HepG2 (cell line): ENCODE data around the gene FBLIM1. TPM values are rescaled to one million over a fixed set of nuclear protein-coding genes. Genes with fewer than 3 reads are reported as not detected.
A peak's percentile ranks its signal among the peaks of the same experiment; 100 is the strongest.

ENCODE experiments used
- ATF7 ChIP-seq, 2 experiments: fragments of 450-650 bp in 1 of 2; sonication (generic) in 1 of 2; formaldehyde crosslinking in 1 of 2; IDR thresholded peaks; 2 replicates each; pipeline versions ENCODE4 v1.4.0 to v1.6.1; 2016 to 2020; ENCODE audit warnings: antibody characterized with exemption in 1 of 2, mild to moderate bottlenecking in 1 of 2, missing genetic modification reagents in 1 of 2
- ATF7-NPFF ChIP-seq: sonication (generic); formaldehyde crosslinking; IDR thresholded peaks from 2 replicates; pipeline ENCODE4 v1.8.1; 2023; ENCODE audit warnings: mild to moderate bottlenecking, low read depth, missing genetic modification reagents, moderate library complexity
- CREB3 ChIP-seq: sonication (generic); formaldehyde crosslinking; IDR thresholded peaks from 2 replicates; pipeline ENCODE4 v1.5.0; 2020; ENCODE audit warnings: missing genetic modification reagents
- GMEB1 ChIP-seq: sonication (generic); formaldehyde crosslinking; IDR thresholded peaks from 2 replicates; pipeline ENCODE4 v1.5.1; 2020; ENCODE audit warnings: missing genetic modification reagents, mild to moderate bottlenecking, borderline replicate concordance
- HCFC1 ChIP-seq: fragments of 150-350 bp; IDR thresholded peaks from 2 replicates; pipeline ENCODE4 v1.6.1; 2014; ENCODE audit warnings: low read depth, low read length
- JUND ChIP-seq: sonication (generic); formaldehyde crosslinking; IDR thresholded peaks from 2 replicates; pipeline ENCODE4 v1.8.0; 2022; ENCODE audit warnings: mild to moderate bottlenecking, missing genetic modification reagents
- MEF2D ChIP-seq: sonication (generic); formaldehyde crosslinking; IDR thresholded peaks from 2 replicates; pipeline ENCODE4 v1.5.1; 2020; ENCODE audit warnings: mild to moderate bottlenecking, missing genetic modification reagents
- MLLT10 ChIP-seq: sonication (generic); formaldehyde crosslinking; IDR thresholded peaks from 2 replicates; pipeline ENCODE4 v1.4.0; 2020; ENCODE audit warnings: missing genetic modification reagents
- MXI1 ChIP-seq: IDR thresholded peaks from 3 replicates; pipeline ENCODE4 v1.6.1; 2012; ENCODE audit warnings: low read depth, low read length, inconsistent platforms, borderline replicate concordance
- RBM22 ChIP-seq: fragments of 200-400 bp; formaldehyde crosslinking; optimal IDR thresholded peaks from 2 replicates; pipeline ENCODE3; 2017; ENCODE audit warnings: mild to moderate bottlenecking, low read length, moderate library complexity
- SP5 ChIP-seq: IDR thresholded peaks from 2 replicates; pipeline ENCODE4 v1.6.1; 2016; ENCODE audit warnings: low read depth, borderline replicate concordance
- SRF ChIP-seq: IDR thresholded peaks from 2 replicates; pipeline ENCODE4 v1.6.1; 2011; ENCODE audit warnings: mild to moderate bottlenecking, low read depth, low read length, moderate library complexity
- ZNF180 ChIP-seq: sonication (generic); formaldehyde crosslinking; IDR thresholded peaks from 2 replicates; pipeline ENCODE4 v1.4.0; 2020; ENCODE audit warnings: low read depth, missing genetic modification reagents, borderline replicate concordance
- ZNF772 ChIP-seq: sonication (generic); formaldehyde crosslinking; IDR thresholded peaks from 2 replicates; pipeline ENCODE4 v1.5.0; 2020; ENCODE audit warnings: mild to moderate bottlenecking, missing genetic modification reagents
- polyA plus RNA-seq, 8 experiments: library from polyadenylated mRNA; depleted of rRNA in 3 of 8; stranded (reverse) in 7 of 8; unstranded in 1 of 8; fragments of >200 nt; fragmentation: Illumina TruSeq in 4 of 8; extraction: Trizol in 4 of 8; gene quantifications; 2 replicates each; pipeline versions ENCODE4 v1.2.1 to v1.2.3, GENCODE V29; 2011 to 2016; ENCODE audit warnings: low read depth in 4 of 8, missing spikeins in 1 of 8, mixed read lengths in 1 of 8; ENCODE audit not compliant: insufficient read depth in 1 of 8
- total RNA-seq, 5 experiments: library from RNA; depleted of rRNA; stranded (reverse); fragments of >200 nt; fragmentation: Illumina TruSeq; extraction: Trizol; gene quantifications; 2 replicates each; pipeline ENCODE4 v1.2.3, GENCODE V29; 2016; ENCODE audit warnings: low read depth in 1 of 5
- TF ChIP-seq, protein P1 (sequence below): sonication (generic); formaldehyde crosslinking; IDR thresholded peaks from 2 replicates; pipeline ENCODE4 v1.4.0; 2020; ENCODE audit warnings: missing genetic modification reagents
- TF ChIP-seq, protein P2 (sequence below): sonication (generic); formaldehyde crosslinking; conservative IDR thresholded peaks from 2 replicates; pipeline ENCODE4 v1.5.0; 2020; ENCODE audit warnings: missing genetic modification reagents
- TF ChIP-seq, protein P3 (sequence below): IDR thresholded peaks from 2 replicates; pipeline ENCODE4 v1.6.1; 2016
- TF ChIP-seq, protein P4 (sequence below): sonication (generic); formaldehyde crosslinking; IDR thresholded peaks from 2 replicates; pipeline ENCODE4 v1.5.0; 2020; ENCODE audit warnings: missing genetic modification reagents

FBLIM1 gene
- total and polyA plus RNA-seq, 2 of the 13 experiments (the other 11 are each of a cell fraction or from before 2014, with no cell fraction given): 10.6 to 23.0 TPM

DNA sequence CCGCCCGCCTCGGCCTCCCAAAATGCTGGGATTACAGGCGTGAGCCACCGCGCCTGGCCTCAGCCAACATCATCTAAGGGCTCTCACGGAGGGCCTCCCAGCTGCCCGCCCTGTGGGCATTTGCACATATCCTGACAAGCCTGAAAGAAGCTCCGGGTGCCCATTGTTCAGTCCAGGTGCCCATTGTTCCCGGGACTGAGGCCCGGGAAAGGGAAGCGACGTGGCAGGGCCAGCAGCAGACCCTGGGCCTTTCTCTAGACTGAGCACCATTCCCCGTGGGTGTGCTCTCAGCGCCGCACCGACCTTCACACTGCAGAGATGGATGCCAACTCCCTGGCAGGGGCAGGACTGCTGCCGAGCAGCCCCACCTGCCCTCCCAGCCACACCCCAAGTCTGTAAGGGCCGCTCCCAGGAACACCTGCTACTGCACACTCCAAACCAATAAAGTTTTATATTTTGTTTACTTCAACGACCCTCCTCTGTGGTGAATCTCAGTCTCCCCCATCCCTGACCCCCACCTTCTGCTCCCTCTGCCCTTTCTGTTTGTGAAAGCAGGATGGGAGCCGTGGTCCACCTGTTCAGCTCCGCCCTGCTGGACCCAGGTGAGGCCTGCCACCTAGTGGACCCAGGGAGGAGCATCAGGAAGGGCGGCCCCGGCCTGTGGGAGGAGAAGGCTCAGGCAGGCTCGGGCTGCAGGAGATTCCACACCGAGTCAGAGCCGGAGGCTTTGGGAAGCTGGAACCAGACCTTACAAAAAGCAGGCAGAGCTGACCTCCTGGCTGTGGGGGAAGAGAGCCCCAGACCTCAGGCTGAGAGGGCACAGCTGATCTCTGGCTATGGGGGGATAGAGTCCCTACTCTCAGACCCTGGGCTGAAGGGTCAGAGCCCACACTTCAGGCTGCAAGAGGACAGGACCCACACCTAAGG lies 17.4 kb upstream of the FBLIM1 start (continued):
- TF ChIP-seq, protein P1, sequence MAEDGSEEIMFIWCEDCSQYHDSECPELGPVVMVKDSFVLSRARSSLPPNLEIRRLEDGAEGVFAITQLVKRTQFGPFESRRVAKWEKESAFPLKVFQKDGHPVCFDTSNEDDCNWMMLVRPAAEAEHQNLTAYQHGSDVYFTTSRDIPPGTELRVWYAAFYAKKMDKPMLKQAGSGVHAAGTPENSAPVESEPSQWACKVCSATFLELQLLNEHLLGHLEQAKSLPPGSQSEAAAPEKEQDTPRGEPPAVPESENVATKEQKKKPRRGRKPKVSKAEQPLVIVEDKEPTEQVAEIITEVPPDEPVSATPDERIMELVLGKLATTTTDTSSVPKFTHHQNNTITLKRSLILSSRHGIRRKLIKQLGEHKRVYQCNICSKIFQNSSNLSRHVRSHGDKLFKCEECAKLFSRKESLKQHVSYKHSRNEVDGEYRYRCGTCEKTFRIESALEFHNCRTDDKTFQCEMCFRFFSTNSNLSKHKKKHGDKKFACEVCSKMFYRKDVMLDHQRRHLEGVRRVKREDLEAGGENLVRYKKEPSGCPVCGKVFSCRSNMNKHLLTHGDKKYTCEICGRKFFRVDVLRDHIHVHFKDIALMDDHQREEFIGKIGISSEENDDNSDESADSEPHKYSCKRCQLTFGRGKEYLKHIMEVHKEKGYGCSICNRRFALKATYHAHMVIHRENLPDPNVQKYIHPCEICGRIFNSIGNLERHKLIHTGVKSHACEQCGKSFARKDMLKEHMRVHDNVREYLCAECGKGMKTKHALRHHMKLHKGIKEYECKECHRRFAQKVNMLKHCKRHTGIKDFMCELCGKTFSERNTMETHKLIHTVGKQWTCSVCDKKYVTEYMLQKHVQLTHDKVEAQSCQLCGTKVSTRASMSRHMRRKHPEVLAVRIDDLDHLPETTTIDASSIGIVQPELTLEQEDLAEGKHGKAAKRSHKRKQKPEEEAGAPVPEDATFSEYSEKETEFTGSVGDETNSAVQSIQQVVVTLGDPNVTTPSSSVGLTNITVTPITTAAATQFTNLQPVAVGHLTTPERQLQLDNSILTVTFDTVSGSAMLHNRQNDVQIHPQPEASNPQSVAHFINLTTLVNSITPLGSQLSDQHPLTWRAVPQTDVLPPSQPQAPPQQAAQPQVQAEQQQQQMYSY (CRISPR knock-in tag): no peak
- TF ChIP-seq, protein P2, sequence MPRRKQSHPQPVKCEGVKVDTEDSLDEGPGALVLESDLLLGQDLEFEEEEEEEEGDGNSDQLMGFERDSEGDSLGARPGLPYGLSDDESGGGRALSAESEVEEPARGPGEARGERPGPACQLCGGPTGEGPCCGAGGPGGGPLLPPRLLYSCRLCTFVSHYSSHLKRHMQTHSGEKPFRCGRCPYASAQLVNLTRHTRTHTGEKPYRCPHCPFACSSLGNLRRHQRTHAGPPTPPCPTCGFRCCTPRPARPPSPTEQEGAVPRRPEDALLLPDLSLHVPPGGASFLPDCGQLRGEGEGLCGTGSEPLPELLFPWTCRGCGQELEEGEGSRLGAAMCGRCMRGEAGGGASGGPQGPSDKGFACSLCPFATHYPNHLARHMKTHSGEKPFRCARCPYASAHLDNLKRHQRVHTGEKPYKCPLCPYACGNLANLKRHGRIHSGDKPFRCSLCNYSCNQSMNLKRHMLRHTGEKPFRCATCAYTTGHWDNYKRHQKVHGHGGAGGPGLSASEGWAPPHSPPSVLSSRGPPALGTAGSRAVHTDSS (CRISPR knock-in tag): no peak
- TF ChIP-seq MLLT10 (CRISPR knock-in tag) (no peak), SRF (no peak), ATF7 (IDR thresholded peaks at IDR 0.05) (no peak), ATF7 (CRISPR knock-in tag; IDR thresholded peaks at IDR 0.05) (no peak), HCFC1 (no peak), MEF2D (CRISPR knock-in tag) (0 out of 2 replicates have a peak, but pooled peaks have one; percentile 28), CREB3 (CRISPR knock-in tag) (no peak), SP5 (peak; percentile 85), RBM22 (no peak), JUND (CRISPR knock-in tag) (no peak), ATF7-NPFF (peak; percentile 30; the same call in 1 of the 2 replicates), ZNF772 (CRISPR knock-in tag) (peak; percentile 50; the same call in 1 of the 2 replicates), GMEB1 (no peak), MXI1 (no peak), ZNF180 (no peak)
- TF ChIP-seq, protein P3, sequence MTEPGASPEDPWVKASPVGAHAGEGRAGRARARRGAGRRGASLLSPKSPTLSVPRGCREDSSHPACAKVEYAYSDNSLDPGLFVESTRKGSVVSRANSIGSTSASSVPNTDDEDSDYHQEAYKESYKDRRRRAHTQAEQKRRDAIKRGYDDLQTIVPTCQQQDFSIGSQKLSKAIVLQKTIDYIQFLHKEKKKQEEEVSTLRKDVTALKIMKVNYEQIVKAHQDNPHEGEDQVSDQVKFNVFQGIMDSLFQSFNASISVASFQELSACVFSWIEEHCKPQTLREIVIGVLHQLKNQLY: 0 out of 2 replicates have a peak, but pooled peaks have one; percentile 30
- TF ChIP-seq, protein P4, sequence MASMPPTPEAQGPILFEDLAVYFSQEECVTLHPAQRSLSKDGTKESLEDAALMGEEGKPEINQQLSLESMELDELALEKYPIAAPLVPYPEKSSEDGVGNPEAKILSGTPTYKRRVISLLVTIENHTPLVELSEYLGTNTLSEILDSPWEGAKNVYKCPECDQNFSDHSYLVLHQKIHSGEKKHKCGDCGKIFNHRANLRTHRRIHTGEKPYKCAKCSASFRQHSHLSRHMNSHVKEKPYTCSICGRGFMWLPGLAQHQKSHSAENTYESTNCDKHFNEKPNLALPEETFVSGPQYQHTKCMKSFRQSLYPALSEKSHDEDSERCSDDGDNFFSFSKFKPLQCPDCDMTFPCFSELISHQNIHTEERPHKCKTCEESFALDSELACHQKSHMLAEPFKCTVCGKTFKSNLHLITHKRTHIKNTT: no peak
